Vagina (tissue), 2 donors: ENCODE data around the gene TENM4. TPM values are rescaled to one million over a fixed set of nuclear protein-coding genes. Genes with fewer than 3 reads are reported as not detected.

Experiments used
- DNase-seq, 2 donors: peaks; one replicate each; pipeline ENCODE4 v3.0.0-alpha.2; 2017; ENCODE audit errors: extremely low spot score in 2 of 2
- H3K27ac ChIP-seq: fragments of 200-600 bp; sonication (generic); one replicate; pipeline ENCODE4 v1.5.1; 2019
- H3K27me3 ChIP-seq: fragments of 200-600 bp; sonication (generic); one replicate; pipeline ENCODE4 v1.5.1; 2019
- H3K36me3 ChIP-seq, 2 donors: fragments of 200-600 bp; sonication (generic); one replicate each; pipeline ENCODE4 v1.5.1; 2017 to 2019
- H3K4me1 ChIP-seq: fragments of 200-600 bp; sonication (generic); one replicate; pipeline ENCODE4 v1.5.1; 2019
- H3K4me3 ChIP-seq, 2 donors: fragments of 200-600 bp; sonication (generic); 1 replicate in 1 of 2; 2 replicates in 1 of 2; pipeline ENCODE4 v1.5.1; 2016 to 2019
- H3K9me3 ChIP-seq: fragments of 200-600 bp; sonication (generic); one replicate; pipeline ENCODE4 v1.5.1; 2019
- CTCF ChIP-seq, 3 experiments: fragments of 450-650 bp in 2 of 3; fragments of 200-600 bp in 1 of 3; sonication (generic) in 1 of 3; IDR thresholded peaks; one replicate each; pipeline ENCODE4 v1.5.1; 2017 to 2019; ENCODE audit warnings: antibody characterized with exemption in 3 of 3, mild to moderate bottlenecking in 2 of 3, moderate library complexity in 2 of 3
- POLR2A ChIP-seq, 2 donors: fragments of 450-650 bp; IDR thresholded peaks; one replicate each; pipeline ENCODE4 v1.6.1; 2017; ENCODE audit warnings: antibody characterized with exemption in 2 of 2, mild to moderate bottlenecking in 2 of 2, moderate library complexity in 2 of 2
- POLR2AphosphoS5 ChIP-seq, 2 donors: sonication (generic); formaldehyde crosslinking; IDR thresholded peaks; one replicate each; pipeline ENCODE4 v1.9.0; 2017; ENCODE audit warnings: antibody characterized with exemption in 2 of 2, mild to moderate bottlenecking in 2 of 2, low read depth in 1 of 2; ENCODE audit not compliant: insufficient read depth in 1 of 2
- intact Hi-C: fragments of 100-400 bp; cut with DNase I; formaldehyde crosslinking; loops from one replicate; pipeline ENCODE4 v1.15.1; 2023
- total RNA-seq: library from RNA; depleted of rRNA; stranded (reverse); fragments of >200 nt; gene quantifications from one replicate; pipeline ENCODE4 v1.2.3, GENCODE V29; 2016

TENM4 gene
- total RNA-seq, 1 donor from 2014 or later = 12.5 TPM

GRCh38 chr11:79308429-79308828, 132.4 kb downstream of the TENM4 start:
- Histone ChIP-seq H3K9me3 (no peaks in the 10 kb centered on the region), H3K4me1 (peaks cover 12% of the 10 kb centered on the region), H3K27ac (no peak overlapping the region), H3K4me3 (no peak overlapping the region), H3K36me3 (no peaks in the 10 kb centered on the region), H3K27me3 (no peaks in the 10 kb centered on the region)
- intact Hi-C loops = no loop called here
- TF ChIP-seq CTCF (IDR thresholded peaks at IDR 0.05) (no peak), POLR2A (IDR thresholded peaks at IDR 0.05) (no peak), POLR2AphosphoS5 (IDR thresholded peaks at IDR 0.05; ENCODE audit: insufficient read depth in 1 of 2, low read depth in 1 of 2) (no peak)
- no peak for DNase-seq

DNA sequence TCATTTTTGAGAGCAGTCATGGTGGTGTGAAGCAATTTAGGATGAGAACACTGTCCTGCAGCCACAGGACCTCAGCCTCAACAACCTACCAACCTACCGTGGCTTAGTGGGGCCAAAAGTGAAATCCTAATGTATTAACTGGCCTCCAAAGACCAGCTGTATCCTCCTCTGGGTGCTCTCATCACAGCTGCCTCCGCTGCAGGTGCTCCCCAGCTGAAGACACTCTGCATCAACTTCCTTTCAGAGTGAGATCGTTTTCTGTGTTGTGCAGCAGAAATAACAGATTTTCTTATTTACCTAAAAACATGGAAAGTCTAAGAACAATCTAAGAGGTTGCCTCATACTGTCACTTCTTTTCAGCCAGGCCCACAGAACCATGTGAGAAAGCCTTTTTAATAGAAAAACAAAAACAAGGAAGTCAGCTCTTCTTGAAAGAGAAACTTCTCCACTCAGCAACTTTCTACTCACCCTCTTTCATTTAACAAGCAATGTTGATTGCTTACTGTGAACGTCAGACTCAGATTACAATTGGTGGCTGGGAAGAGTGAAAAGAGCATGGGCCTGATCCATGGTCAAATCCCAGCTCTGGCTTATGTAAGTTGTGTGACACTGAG, 136.1 kb downstream of the TENM4 start:
- no peak for TF ChIP-seq POLR2AphosphoS5 (IDR thresholded peaks at IDR 0.05; ENCODE audit: insufficient read depth in 1 of 2, low read depth in 1 of 2)
- no peak for TF ChIP-seq POLR2A (IDR thresholded peaks at IDR 0.05)
- TF ChIP-seq CTCF (IDR thresholded peaks at IDR 0.05) = no peak
- peaks cover 12% of the 10 kb centered on the region for H3K4me1 ChIP-seq
- H3K9me3 ChIP-seq = no peaks in the 10 kb centered on the region
- peak overlapping the region; percentile 48 for H3K27ac ChIP-seq
- intact Hi-C loops = no loop called here
- H3K27me3 ChIP-seq = no peaks in the 10 kb centered on the region
- H3K4me3 ChIP-seq = no peak overlapping the region
- no peak for DNase-seq
- no peaks in the 10 kb centered on the region for H3K36me3 ChIP-seq

DNA sequence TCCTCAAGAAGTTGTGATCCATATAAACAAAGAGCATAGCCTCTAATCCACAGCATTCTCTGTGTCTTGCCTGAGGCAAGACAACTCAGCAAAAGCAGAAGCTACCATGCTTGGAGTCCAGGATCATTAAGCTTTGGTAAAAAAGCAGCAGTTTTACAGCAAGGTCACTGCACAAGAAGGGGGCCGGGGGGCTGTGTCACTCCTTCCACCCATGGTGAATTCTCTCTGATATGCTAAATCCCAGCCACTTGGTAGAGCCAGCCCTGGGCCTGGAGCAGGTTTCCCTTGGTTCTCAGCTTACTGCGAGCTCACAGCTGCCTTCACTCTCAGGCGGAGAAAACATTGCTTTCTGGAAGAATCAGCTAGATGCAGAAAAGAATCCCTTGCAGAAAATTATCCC, 144.7 kb downstream of the TENM4 start:
- no peak for DNase-seq
- intact Hi-C loops = no loop called here
- TF ChIP-seq POLR2AphosphoS5 (IDR thresholded peaks at IDR 0.05; ENCODE audit: insufficient read depth in 1 of 2, low read depth in 1 of 2) (no peak), CTCF (IDR thresholded peaks at IDR 0.05) (no peak), POLR2A (IDR thresholded peaks at IDR 0.05) (no peak)

DNA sequence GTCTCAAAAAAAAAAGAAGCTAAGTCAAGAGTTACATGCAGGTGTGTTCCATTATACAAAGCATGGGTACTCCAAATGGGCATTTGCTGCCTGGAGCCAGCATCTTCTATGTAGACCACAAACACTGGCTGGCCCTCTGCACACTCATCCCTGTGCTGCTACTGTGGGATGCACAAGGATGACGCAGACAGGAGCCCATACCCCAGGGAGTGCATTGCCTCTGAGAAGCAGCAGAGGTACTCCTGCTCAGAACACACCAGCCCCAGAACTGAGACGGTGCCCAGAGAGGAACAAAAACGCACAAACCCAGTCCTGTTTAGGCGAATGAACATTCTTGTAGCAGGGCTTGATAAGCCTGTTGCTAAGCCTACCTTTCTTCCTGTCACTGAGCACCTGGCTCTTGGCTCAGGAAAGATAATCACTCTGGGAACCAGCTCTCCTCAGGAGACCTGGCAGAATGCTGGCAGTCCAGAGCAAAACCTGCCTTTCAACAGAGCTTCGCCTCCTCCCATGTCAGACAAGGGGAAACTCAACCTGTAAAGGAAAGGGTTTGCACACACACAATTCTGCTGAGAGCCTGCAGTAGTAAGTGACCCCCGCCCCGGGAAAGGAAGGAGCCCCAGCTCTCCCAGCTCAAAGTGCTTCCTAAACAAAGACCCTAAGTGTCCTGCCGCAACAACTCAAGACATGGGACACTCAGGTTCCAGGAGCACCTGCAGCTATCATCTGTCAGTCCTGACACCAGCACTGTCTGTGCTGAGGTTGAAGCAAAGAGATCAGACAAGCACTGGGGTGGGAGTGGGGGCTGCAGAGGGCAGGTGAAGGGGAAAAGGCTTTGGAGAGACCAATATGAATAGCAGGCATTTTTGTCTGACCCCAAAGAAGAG, 145.7 kb downstream of the TENM4 start:
- Histone ChIP-seq H3K4me3 (no peak overlapping the region), H3K9me3 (no peaks in the 10 kb centered on the region), H3K27ac (no peak overlapping the region), H3K27me3 (no peaks in the 10 kb centered on the region), H3K36me3 (no peaks in the 10 kb centered on the region), H3K4me1 (no peaks in the 10 kb centered on the region)
- intact Hi-C loops = no loop called here
- TF ChIP-seq POLR2AphosphoS5 (IDR thresholded peaks at IDR 0.05; ENCODE audit: insufficient read depth in 1 of 2, low read depth in 1 of 2) = no peak
- TF ChIP-seq POLR2A (IDR thresholded peaks at IDR 0.05) = no peak
- no peak for TF ChIP-seq CTCF (IDR thresholded peaks at IDR 0.05)
- DNase-seq = no peak

More for the DNA sequence above, 144.7 kb downstream of the TENM4 start:
- Histone ChIP-seq H3K9me3 (no peaks in the 10 kb centered on the region), H3K27ac (no peak overlapping the region), H3K4me3 (no peak overlapping the region), H3K4me1 (no peaks in the 10 kb centered on the region), H3K36me3 (no peaks in the 10 kb centered on the region), H3K27me3 (no peaks in the 10 kb centered on the region)

DNA sequence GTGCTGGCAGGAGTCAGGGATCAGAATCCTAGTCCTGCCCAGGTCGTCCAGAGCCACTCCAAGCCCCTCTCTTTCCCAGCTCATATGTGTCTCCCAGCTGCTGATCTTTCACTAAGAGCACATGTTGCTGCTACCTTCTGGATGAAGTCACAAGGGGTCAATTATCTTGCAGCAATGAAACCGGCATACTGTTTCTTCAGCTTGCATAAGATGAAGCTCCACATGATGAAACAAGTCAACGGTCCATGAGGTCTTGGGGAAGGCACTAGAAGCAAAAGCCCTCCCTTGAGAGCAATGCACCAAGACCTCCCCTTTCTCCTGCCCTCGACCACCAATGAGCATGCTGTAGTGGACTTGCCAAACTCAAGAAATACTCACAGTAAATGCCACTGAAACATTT, 148.9 kb downstream of the TENM4 start:
- Histone ChIP-seq H3K27me3 (no peaks in the 10 kb centered on the region), H3K9me3 (no peaks in the 10 kb centered on the region), H3K4me1 (no peaks in the 10 kb centered on the region), H3K36me3 (no peaks in the 10 kb centered on the region), H3K27ac (no peak overlapping the region), H3K4me3 (no peak overlapping the region)
- peak in 1 of 2 donors; percentile 47 for DNase-seq
- intact Hi-C loops = loop anchor here (1.0 kb wide), 1 partner anchor 65 kb away; no protein-coding TSS in a partner anchor
- TF ChIP-seq CTCF (IDR thresholded peaks at IDR 0.05) (no peak), POLR2AphosphoS5 (IDR thresholded peaks at IDR 0.05; ENCODE audit: insufficient read depth in 1 of 2, low read depth in 1 of 2) (no peak), POLR2A (IDR thresholded peaks at IDR 0.05) (no peak)
